Neutrophil (primary cell): ENCODE measurements around the gene NR2C2AP.

Experiments
- H3K27ac ChIP-seq: fragments of 200-600 bp; sonication (generic); 2 replicates; pipeline ENCODE4 v1.5.1; 2016; ENCODE audit warnings: mild to moderate bottlenecking, moderate library complexity
- H3K27me3 ChIP-seq: fragments of 200-600 bp; sonication (generic); 2 replicates; pipeline ENCODE4 v1.6.0; 2016; ENCODE audit warnings: mild to moderate bottlenecking
- H3K36me3 ChIP-seq: fragments of 200-600 bp; sonication (generic); 2 replicates; pipeline ENCODE4 v1.5.1; 2017
- H3K4me1 ChIP-seq, 2 experiments: fragments of 200-600 bp in 1 of 2; sonication (generic) in 1 of 2; 1 replicate in 1 of 2; 2 replicates in 1 of 2; pipeline versions ENCODE4 v1.5.1 to v1.6.1; 2013 to 2016; ENCODE audit warnings: low read depth in 1 of 2, low read length in 1 of 2, mild to moderate bottlenecking in 1 of 2, moderate library complexity in 1 of 2; ENCODE audit not compliant: control insufficient read depth in 1 of 2, insufficient read depth in 1 of 2
- H3K4me3 ChIP-seq, 2 experiments: fragments of 200-600 bp in 1 of 2; sonication (generic) in 1 of 2; 1 replicate in 1 of 2; 2 replicates in 1 of 2; pipeline ENCODE4 v1.5.1; 2013 to 2016; ENCODE audit warnings: low read depth in 1 of 2, low read length in 1 of 2, mild to moderate bottlenecking in 1 of 2, moderate library complexity in 1 of 2
- H3K9me3 ChIP-seq: fragments of 200-600 bp; sonication (generic); 2 replicates; pipeline ENCODE4 v1.5.1; 2016
- CTCF ChIP-seq: fragments of 200-600 bp; sonication (generic); IDR thresholded peaks from 2 replicates; pipeline ENCODE4 v1.5.1; 2016; ENCODE audit warnings: antibody characterized with exemption

NR2C2AP gene

DNA sequence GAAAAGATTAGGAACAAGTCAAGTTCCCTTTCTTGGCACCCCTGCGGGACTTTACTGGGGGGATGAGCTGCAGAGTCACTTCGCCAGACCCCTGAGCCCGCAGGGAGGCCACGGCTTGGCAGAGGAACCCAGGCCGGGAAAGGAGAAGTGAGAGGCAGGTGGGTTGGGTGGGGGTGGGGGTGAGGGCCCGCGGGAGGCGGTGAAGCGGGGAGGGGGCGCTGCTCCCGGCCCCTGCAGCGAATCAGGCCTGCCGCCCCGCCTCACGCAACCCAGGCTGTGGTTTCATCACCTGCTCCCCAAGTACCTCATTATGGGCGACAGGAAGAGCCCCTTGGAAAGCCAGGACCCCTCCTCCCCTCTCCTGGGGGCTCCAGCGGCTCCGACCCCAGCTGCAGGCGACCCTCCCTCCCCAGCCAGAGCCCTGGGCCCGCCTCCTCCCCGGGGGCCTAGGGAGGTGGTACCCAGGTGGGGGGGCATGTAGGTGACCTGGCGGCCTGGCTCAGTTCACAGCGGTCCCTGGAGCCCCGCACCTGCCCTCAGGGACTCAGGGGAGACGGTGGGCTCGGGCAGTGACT, 42.7 kb downstream of the NR2C2AP start:
- Histone ChIP-seq H3K36me3 (peaks cover 27% of the 10 kb centered on the region), H3K27me3 (no peaks in the 10 kb centered on the region), H3K9me3 (no peaks in the 10 kb centered on the region), H3K27ac (no peak overlapping the region), H3K4me1 (no peaks in the 10 kb centered on the region), H3K4me3 (no peak overlapping the region)
- no peak for TF ChIP-seq CTCF

DNA sequence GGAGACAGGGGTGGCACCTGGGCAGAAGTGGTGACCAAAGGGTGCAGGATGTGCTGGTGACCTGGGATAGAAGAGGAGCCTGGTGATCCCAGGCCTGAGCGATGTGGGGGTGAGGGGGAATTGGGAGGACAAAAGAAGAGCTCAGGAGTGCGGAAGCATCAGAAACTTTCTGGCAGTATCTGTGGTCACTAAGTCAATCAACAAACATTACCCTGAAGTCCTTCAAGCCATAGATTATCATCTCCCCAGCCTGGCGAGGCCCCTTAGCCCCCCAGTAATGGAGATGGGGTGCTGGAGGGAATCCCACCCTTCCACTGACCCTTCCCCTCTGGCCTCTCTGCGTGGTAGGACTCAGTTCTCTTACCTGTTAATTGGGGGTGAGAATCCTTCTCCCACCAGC, 43.7 kb downstream of the NR2C2AP start:
- no peaks in the 10 kb centered on the region for H3K4me1 ChIP-seq
- peaks cover 22% of the 10 kb centered on the region for H3K36me3 ChIP-seq
- no peaks in the 10 kb centered on the region for H3K9me3 ChIP-seq
- H3K27ac ChIP-seq, result no peak overlapping the region
- H3K4me3 ChIP-seq, result no peak overlapping the region
- TF ChIP-seq CTCF, result no peak
- H3K27me3 ChIP-seq, result no peaks in the 10 kb centered on the region

DNA sequence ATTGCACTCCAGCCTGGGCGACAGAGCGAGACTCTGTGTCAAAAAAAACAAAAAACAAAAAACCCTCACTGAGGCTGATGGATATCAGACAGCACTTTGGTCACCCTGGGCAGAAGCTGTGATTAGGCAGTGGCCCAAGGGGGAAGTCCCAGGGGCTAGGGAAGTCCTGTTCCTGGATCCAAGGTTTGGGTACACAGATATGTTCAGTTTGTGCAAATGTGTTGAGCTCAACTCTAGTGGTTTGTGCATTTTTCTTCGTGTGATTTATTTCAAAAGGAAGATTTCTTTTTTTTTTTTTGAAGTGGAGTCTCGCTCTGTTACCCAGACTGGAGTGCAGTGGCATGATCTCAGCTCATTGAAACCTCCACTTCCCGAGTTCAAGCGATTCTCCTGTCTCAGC, 45.4 kb downstream of the NR2C2AP start:
- Histone ChIP-seq H3K4me3 (no peak overlapping the region), H3K27me3 (no peaks in the 10 kb centered on the region), H3K4me1 (no peaks in the 10 kb centered on the region), H3K27ac (no peak overlapping the region), H3K36me3 (peaks cover 27% of the 10 kb centered on the region), H3K9me3 (no peaks in the 10 kb centered on the region)
- no peak for TF ChIP-seq CTCF

DNA sequence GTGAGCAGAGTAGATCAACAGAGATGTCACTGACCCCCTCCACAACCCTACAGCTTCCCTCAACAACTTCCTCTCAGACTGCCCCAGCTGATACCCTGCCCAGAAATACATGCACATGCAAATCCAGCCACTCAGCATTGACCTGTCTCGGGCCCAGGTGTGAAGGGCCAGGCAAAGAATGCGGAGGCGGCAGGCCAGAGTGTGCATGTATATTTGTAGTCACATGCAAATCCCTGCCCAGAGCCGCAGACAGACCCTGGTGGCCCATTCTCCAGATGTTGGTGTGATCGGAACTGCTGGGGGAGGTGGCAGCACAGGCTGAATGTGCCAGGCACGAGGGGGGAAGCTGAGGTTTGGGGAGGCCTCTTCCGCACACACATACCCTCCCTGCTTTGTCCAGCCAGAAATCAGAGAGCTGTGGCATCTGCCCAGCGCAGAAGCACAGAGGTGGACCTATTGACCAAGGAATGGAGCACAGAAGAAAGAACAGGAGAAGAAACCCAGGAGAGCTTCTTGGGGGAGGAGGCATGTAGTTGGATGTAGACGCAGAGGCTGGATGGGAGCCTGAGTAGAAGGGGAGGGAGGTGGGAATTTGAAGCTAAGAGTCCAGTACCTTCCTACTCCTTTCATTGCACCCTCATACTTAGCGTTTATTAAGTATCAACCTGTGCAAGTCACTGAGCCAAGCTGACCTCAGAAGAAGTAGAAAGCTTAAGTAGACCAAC, 47.6 kb downstream of the NR2C2AP start:
- H3K4me1 ChIP-seq, result no peaks in the 10 kb centered on the region
- no peaks in the 10 kb centered on the region for H3K9me3 ChIP-seq
- H3K4me3 ChIP-seq, result no peak overlapping the region
- no peaks in the 10 kb centered on the region for H3K27me3 ChIP-seq
- H3K36me3 ChIP-seq, result peaks cover 29% of the 10 kb centered on the region
- no peak for TF ChIP-seq CTCF
- no peak overlapping the region for H3K27ac ChIP-seq

- H3K4me3 ChIP-seq, result no peak overlapping the region
- no peaks in the 10 kb centered on the region for H3K9me3 ChIP-seq
- TF ChIP-seq CTCF, result no peak
- H3K27me3 ChIP-seq, result no peaks in the 10 kb centered on the region
- no peaks in the 10 kb centered on the region for H3K4me1 ChIP-seq
- H3K27ac ChIP-seq, result no peak overlapping the region
- H3K36me3 ChIP-seq, result peaks cover 36% of the 10 kb centered on the region
Observed at GRCh38 chr19:19154768-19155494, 48.3 kb downstream of the NR2C2AP start.
